ENCODE measurements around the gene RPL34.

- no peak for TF ChIP-seq CTCF (IDR thresholded peaks at IDR 0.05)
- no peak for TF ChIP-seq POLR2A (IDR thresholded peaks at IDR 0.05)
These were observed 4.1 kb downstream of the RPL34 start for GRCh38 chr4:108624263-108625056.

Measured in body of pancreas (tissue), 4 donors.